ENCODE data around the gene H2BW1.
"Not testable (repeated sequence)": the region's sequence is repeated elsewhere in the genome, so short reads cannot be mapped to it uniquely, and the experiment has no call there.

Gene H2BW1

DNA sequence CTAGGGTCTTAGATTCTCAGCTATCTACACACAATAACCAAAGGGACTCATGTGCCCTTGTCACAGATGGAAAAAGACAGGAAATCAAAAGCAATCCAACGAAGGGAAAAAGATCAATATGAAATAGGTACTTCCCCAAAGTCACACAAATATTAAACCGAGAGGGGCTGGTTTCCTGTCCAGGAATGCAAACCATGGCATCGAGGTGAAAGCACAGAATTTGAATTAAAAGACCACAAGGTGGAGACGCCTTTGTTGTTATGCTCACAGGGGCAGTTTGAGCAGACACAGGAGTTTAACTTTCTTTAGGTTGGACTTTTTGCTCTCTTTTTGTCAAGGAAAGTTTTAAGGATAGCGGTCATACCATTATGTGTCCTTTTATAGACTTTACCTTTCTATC is 14.3 kb downstream of the H2BW1 start:
- H3K36me3 ChIP-seq (ENCODE audit: insufficient read depth, low read length), result no peaks in the 10 kb centered on the region
- no peak overlapping the region for H3K27ac ChIP-seq (ENCODE audit: low read depth, low read length)
- no peaks in the 10 kb centered on the region for H3K27me3 ChIP-seq (ENCODE audit: insufficient read depth, low read length)
- H3K4me3 ChIP-seq (ENCODE audit: low read length), result no peak overlapping the region
- no peak overlapping the region for H3K9ac ChIP-seq (ENCODE audit: low read depth, low read length)
- no peaks in the 10 kb centered on the region for H3K9me3 ChIP-seq (ENCODE audit: insufficient read depth, low read depth, low read length)
- 68% methylated on average over 4 of the region's 5 CpGs for WGBS
- no peaks in the 10 kb centered on the region for H3K4me1 ChIP-seq (ENCODE audit: insufficient read depth, low read length)

DNA sequence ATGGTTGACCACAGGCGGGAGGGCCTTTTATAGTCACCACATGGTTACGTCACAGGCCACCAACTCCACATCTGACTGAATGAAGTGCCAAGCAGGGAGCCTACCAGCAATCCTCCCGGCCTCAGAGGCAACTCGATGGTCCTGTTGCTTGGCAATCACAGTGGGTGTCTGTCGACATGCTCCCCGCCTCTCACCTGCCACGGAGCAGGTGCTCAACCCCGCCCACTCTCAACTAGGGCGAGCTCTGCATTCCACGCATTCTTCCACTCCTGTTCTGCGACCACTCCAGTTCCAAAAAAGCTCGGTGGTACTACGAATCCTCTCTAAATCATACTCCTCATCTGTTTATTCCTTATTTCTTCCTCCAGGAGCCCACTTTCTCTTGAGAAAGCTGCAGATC is 30.0 kb downstream of the H2BW1 start:
- WGBS, result no CpG with 5 or more reads among the region's 13 CpGs

DNA sequence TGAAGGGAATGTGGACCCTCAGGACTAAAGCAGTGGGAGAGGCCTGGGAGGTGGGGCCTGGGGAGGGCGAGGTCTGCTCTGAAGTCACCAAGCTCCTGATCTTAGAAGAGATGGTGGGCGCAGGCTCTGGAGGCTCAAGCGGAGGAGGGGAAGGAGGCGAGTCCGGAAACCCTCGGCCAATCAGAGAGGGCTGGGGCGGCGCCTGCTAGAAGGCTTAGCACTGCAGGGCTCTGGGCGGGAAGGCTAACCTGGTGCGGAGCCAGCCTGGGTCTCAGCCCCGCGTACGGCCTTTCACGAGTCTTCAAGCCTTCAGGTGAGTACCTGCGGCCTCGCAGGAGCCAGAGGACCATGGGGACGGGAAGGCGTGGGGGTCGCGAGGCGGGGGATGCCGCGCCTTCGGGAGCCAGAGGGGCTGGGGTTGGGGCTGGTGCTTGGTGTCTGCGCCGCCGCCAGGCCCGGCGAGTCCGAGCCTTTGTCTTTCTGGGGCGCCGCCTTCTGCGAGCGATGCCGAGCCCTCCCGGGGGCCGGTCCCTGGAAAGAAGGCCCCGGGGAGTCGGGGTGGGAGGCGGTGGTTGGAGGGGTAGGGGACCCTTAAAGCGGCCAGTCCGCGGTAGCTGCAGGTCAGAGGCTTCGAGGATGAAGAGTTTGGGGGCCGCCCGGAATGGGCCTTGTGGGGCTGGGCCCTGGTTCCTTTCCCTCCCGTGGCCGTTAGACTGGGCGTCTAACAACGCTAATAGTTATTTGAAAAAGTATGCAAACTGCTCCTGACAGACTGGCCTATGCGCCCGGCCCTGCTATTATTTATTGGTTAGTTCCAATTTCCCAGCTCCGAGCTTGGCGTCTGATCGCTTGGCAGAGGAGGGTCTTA is 50.9 kb downstream of the H2BW1 start, which contains the start of gene TMSB15B:
TSS of gene TMSB15B (plus strand) at position 217 of the 868 bp plus-strand sequence.
- no CpG with 5 or more reads among the region's 55 CpGs for WGBS
- not testable (repeated sequence) for H3K4me3 ChIP-seq (ENCODE audit: low read length); H3K4me1 ChIP-seq (ENCODE audit: insufficient read depth, low read length); H3K27ac ChIP-seq (ENCODE audit: low read depth, low read length); H3K27me3 ChIP-seq (ENCODE audit: insufficient read depth, low read length); H3K9me3 ChIP-seq (ENCODE audit: insufficient read depth, low read depth, low read length); H3K9ac ChIP-seq (ENCODE audit: low read depth, low read length); H3K36me3 ChIP-seq (ENCODE audit: insufficient read depth, low read length)

More for the DNA sequence above, 30.0 kb downstream of the H2BW1 start:
- H3K27ac ChIP-seq (ENCODE audit: low read depth, low read length); H3K4me3 ChIP-seq (ENCODE audit: low read length); H3K36me3 ChIP-seq (ENCODE audit: insufficient read depth, low read length); H3K9me3 ChIP-seq (ENCODE audit: insufficient read depth, low read depth, low read length); H3K9ac ChIP-seq (ENCODE audit: low read depth, low read length); H3K27me3 ChIP-seq (ENCODE audit: insufficient read depth, low read length); H3K4me1 ChIP-seq (ENCODE audit: insufficient read depth, low read length): not testable (repeated sequence)
